IMR-90 (cell line): ENCODE measurements around the gene GPC6. TPM values are rescaled to one million over a fixed set of nuclear protein-coding genes. Genes with fewer than 3 reads are reported as not detected.

Source experiments
- ATAC-seq: fragments of 200-7000 bp; cut with Tn5 transposase; 2 replicates; pipeline ENCODE4 v1.9.1; 2020; ENCODE audit warnings: low read depth, mild to moderate bottlenecking, moderate library complexity
- BruUV-seq: library from RNA; stranded (reverse); fragments of 400-500 nt; replicated peaks from 2 replicates; lab custom pipeline; 2021; lab: Mats Ljungman, UMichigan
- CTCF ChIA-PET: fragments of 300-600 bp; formaldehyde crosslinking; extraction: SDS; loops from one replicate; lab custom pipeline; 2021; ENCODE audit warnings: antibody characterized with exemption; lab: Yijun Ruan, JAX
- POLR2A ChIA-PET: fragments of 300-600 bp; sonication (Branson Sonifier 250); formaldehyde crosslinking; loops from one replicate; lab custom pipeline; 2022; ENCODE audit warnings: antibody characterized with exemption; ENCODE audit not compliant: unreplicated experiment; lab: Charles Lee
- DNase-seq: peaks from one replicate; pipeline ENCODE4 v3.0.0; 2013
- H2AFZ ChIP-seq: replicated peaks from 2 replicates; pipeline ENCODE3; 2013; ENCODE audit warnings: low read length, mild to moderate bottlenecking; ENCODE audit not compliant: poor library complexity
- H2AK5ac ChIP-seq: 2 replicates; pipeline ENCODE4 v1.6.1; 2013; ENCODE audit warnings: low read depth, low read length, inconsistent platforms
- H2AK9ac ChIP-seq: replicated peaks from 2 replicates; pipeline ENCODE3; 2013; ENCODE audit warnings: mild to moderate bottlenecking, low read depth, low read length, moderate library complexity; ENCODE audit not compliant: poor library complexity
- H2BK120ac ChIP-seq: 2 replicates; pipeline ENCODE4 v1.6.1; 2013; ENCODE audit warnings: low read depth, low read length, inconsistent platforms
- H2BK15ac ChIP-seq: 3 replicates; pipeline ENCODE4 v1.6.1; 2013; ENCODE audit warnings: low read depth, low read length, inconsistent platforms
- H2BK20ac ChIP-seq: 2 replicates; pipeline ENCODE4 v1.6.1; 2013; ENCODE audit warnings: low read depth, mild to moderate bottlenecking, inconsistent platforms, low read length, moderate library complexity
- H2BK5ac ChIP-seq: 2 replicates; pipeline ENCODE4 v1.6.1; 2013; ENCODE audit warnings: mild to moderate bottlenecking, low read depth, low read length, inconsistent platforms; ENCODE audit not compliant: poor library complexity, severe bottlenecking
- H3K14ac ChIP-seq: replicated peaks from 2 replicates; pipeline ENCODE4 v1.6.1; 2013; ENCODE audit warnings: low read depth, low read length, inconsistent platforms
- H3K18ac ChIP-seq: 2 replicates; pipeline ENCODE4 v1.6.1; 2013; ENCODE audit warnings: low read depth, low read length, control low read depth
- H3K23ac ChIP-seq: 2 replicates; pipeline ENCODE4 v1.6.1; 2013; ENCODE audit warnings: low read depth, low read length, inconsistent platforms
- H3K27ac ChIP-seq: 2 replicates; pipeline ENCODE4 v1.5.1; 2013; ENCODE audit warnings: mild to moderate bottlenecking, control low read depth, low read length; ENCODE audit not compliant: insufficient read depth
- H3K27me3 ChIP-seq: 2 replicates; pipeline ENCODE4 v1.6.1; 2013; ENCODE audit warnings: low read length; ENCODE audit not compliant: control insufficient read depth, insufficient read depth
- H3K36me3 ChIP-seq: 2 replicates; pipeline ENCODE4 v1.6.1; 2013; ENCODE audit warnings: low read length, mixed read lengths; ENCODE audit not compliant: control insufficient read depth, insufficient read depth
- H3K4ac ChIP-seq: 2 replicates; pipeline ENCODE4 v1.6.1; 2013; ENCODE audit warnings: low read depth, low read length, inconsistent platforms
- H3K4me1 ChIP-seq: 2 replicates; pipeline ENCODE4 v1.6.1; 2013; ENCODE audit warnings: low read length, mixed read lengths; ENCODE audit not compliant: control insufficient read depth, insufficient read depth
- H3K4me2 ChIP-seq: 2 replicates; pipeline ENCODE4 v1.6.1; 2013; ENCODE audit warnings: low read depth, mild to moderate bottlenecking, control low read depth, low read length, moderate library complexity
- H3K4me3 ChIP-seq: 2 replicates; pipeline ENCODE4 v1.5.1; 2013; ENCODE audit warnings: low read depth, mild to moderate bottlenecking, control low read depth, low read length, moderate library complexity; ENCODE audit not compliant: insufficient read depth
- H3K56ac ChIP-seq: 2 replicates; pipeline ENCODE4 v1.6.1; 2013; ENCODE audit warnings: low read length, inconsistent platforms; ENCODE audit not compliant: insufficient read depth; ENCODE audit errors: extremely low read depth
- H3K79me1 ChIP-seq, 2 experiments: 2 replicates each; pipeline ENCODE4 v1.6.1; 2013; ENCODE audit warnings: low read length in 2 of 2, inconsistent platforms in 1 of 2, low read depth in 1 of 2
- H3K9ac ChIP-seq: 2 replicates; pipeline ENCODE4 v1.6.1; 2013; ENCODE audit warnings: low read depth, low read length, control low read depth
- H3K9me1 ChIP-seq: 2 replicates; pipeline ENCODE4 v1.6.1; 2013; ENCODE audit warnings: low read length, inconsistent platforms; ENCODE audit not compliant: insufficient read depth
- H3K9me3 ChIP-seq: 2 replicates; pipeline ENCODE4 v1.6.1; 2013; ENCODE audit warnings: low read length; ENCODE audit not compliant: control insufficient read depth, insufficient read depth
- H4K20me1 ChIP-seq: 2 replicates; pipeline ENCODE4 v1.6.1; 2013; ENCODE audit warnings: low read length, inconsistent platforms; ENCODE audit not compliant: insufficient read depth
- H4K5ac ChIP-seq: 2 replicates; pipeline ENCODE4 v1.6.1; 2013; ENCODE audit warnings: mild to moderate bottlenecking, low read depth, low read length, control low read depth
- H4K8ac ChIP-seq, 2 experiments: 2 replicates each; pipeline ENCODE4 v1.6.1; 2013; ENCODE audit warnings: low read depth in 2 of 2, low read length in 2 of 2, control low read depth in 1 of 2, inconsistent platforms in 1 of 2
- H4K91ac ChIP-seq: 2 replicates; pipeline ENCODE4 v1.6.1; 2013; ENCODE audit warnings: low read depth, low read length, inconsistent platforms; ENCODE audit not compliant: insufficient read depth
- BHLHE40 ChIP-seq: fragments of 150-350 bp; IDR thresholded peaks from 2 replicates; pipeline ENCODE4 v1.6.1; 2016; ENCODE audit warnings: mild to moderate bottlenecking, low read depth, low read length
- MAFK ChIP-seq: IDR thresholded peaks from 2 replicates; pipeline ENCODE4 v1.6.1; 2012; ENCODE audit warnings: low read depth, low read length, improper control_type of control experiment
- dilution Hi-C: fragments of 300-500 bp; cut with HindIII; formaldehyde crosslinking; loops from one replicate; pipeline ENCODE4 v1.14.3; 2018; ENCODE audit warnings: low sequenced_read_pairs; ENCODE audit not compliant: unreplicated experiment
- in situ Hi-C: fragments of 300-500 bp; cut with MboI; formaldehyde crosslinking; loops from 3 replicates; pipeline ENCODE4 v1.14.3; 2019; ENCODE audit warnings: low sequenced_read_pairs, inconsistent platforms, mixed read lengths
- intact Hi-C: fragments of 100-400 bp; cut with micrococcal nuclease; formaldehyde crosslinking; loops from 2 replicates; pipeline ENCODE4 v1.10.0; 2022
- polyA plus RNA-seq, 3 experiments: library from polyadenylated mRNA; depleted of rRNA; stranded (reverse); fragments of >200 nt; gene quantifications; 2 replicates each; pipeline ENCODE4 v1.2.3, GENCODE V29; 2012; ENCODE audit warnings: low replicate concordance in 1 of 3
- total RNA-seq: library from RNA; depleted of rRNA; stranded (reverse); fragments of >200 nt; gene quantifications from 2 replicates; pipeline ENCODE4 v1.2.3, GENCODE V29; 2012

GPC6 gene
- total and polyA plus RNA-seq, 2 of the 4 experiments (the other 2 are of a cell fraction): 14.9 to 39.4 TPM

GRCh38 chr13:93987458-93987857, 760.9 kb downstream of the GPC6 start:
- Histone ChIP-seq H3K4me3 (no peak overlapping the region), H3K18ac (no peak overlapping the region), H2BK5ac (no peak overlapping the region), H4K20me1 (no peaks in the 10 kb centered on the region), H3K56ac (no peak overlapping the region), H3K4me2 (no peak overlapping the region), H4K5ac (no peak overlapping the region), H3K9me1 (no peaks in the 10 kb centered on the region), H3K4ac (no peak overlapping the region), H2BK20ac (no peak overlapping the region), H4K91ac (no peak overlapping the region), H3K79me1 (no peaks in the 10 kb centered on the region), H2BK120ac (no peak overlapping the region), H3K9ac (no peak overlapping the region), H2AK9ac (no peak overlapping the region), H3K14ac (no peak overlapping the region), H2BK15ac (no peak overlapping the region), H3K4me1 (no peaks in the 10 kb centered on the region), H2AFZ (no peak overlapping the region), H4K8ac (no peak overlapping the region), H3K27ac (no peak overlapping the region), H3K23ac (no peak overlapping the region), H2AK5ac (no peak overlapping the region), H3K27me3 (no peaks in the 10 kb centered on the region), H3K9me3 (no peaks in the 10 kb centered on the region), H3K36me3 (no peaks in the 10 kb centered on the region)
- intact Hi-C loops (no loop called here), dilution Hi-C loops (no loop called here), in situ Hi-C loops (no loop called here)
- BruUV-seq: no TSS peak
- ChIA-PET CTCF (no interaction called here), POLR2A (no interaction called here)
- no peak for DNase-seq
- TF ChIP-seq MAFK (no peak), BHLHE40 (no peak)
- no peak for ATAC-seq
